Neural cell (in vitro differentiated cells): ENCODE data around the gene ZNF678.

ENCODE experiments used
- CTCF ChIP-seq: fragments of 450-650 bp; IDR thresholded peaks from 2 replicates; pipeline ENCODE4 v1.5.1; 2014; ENCODE audit warnings: antibody characterized with exemption, mild to moderate bottlenecking, moderate library complexity; ENCODE audit not compliant: poor library complexity, severe bottlenecking
- EP300 ChIP-seq: fragments of 450-650 bp; conservative IDR thresholded peaks from 2 replicates; pipeline ENCODE4 v1.6.1; 2014; ENCODE audit warnings: antibody characterized with exemption, mild to moderate bottlenecking, moderate library complexity; ENCODE audit not compliant: poor library complexity, severe bottlenecking
- EZH2 ChIP-seq: fragments of 200-600, 300-800 bp; shearing (Covaris generic), sonication (generic); IDR thresholded peaks from 2 replicates; pipeline ENCODE4 v1.6.1; 2014; ENCODE audit warnings: antibody characterized with exemption, low read length, borderline replicate concordance, mild to moderate bottlenecking; ENCODE audit not compliant: insufficient read depth, poor library complexity, severe bottlenecking
- POLR2AphosphoS5 ChIP-seq: IDR thresholded peaks from 2 replicates; pipeline ENCODE4 v1.6.1; 2012
- RAD21 ChIP-seq: fragments of 450-650 bp; conservative IDR thresholded peaks from 2 replicates; pipeline ENCODE4 v1.6.1; 2014; ENCODE audit warnings: antibody characterized with exemption, mild to moderate bottlenecking, moderate library complexity
- TAF1 ChIP-seq: IDR thresholded peaks from 2 replicates; pipeline ENCODE4 v1.6.1; 2012; ENCODE audit warnings: low read depth
- TF ChIP-seq, protein P1 (sequence below): IDR thresholded peaks from 2 replicates; pipeline ENCODE4 v1.6.1; 2012; ENCODE audit warnings: borderline replicate concordance

DNA sequence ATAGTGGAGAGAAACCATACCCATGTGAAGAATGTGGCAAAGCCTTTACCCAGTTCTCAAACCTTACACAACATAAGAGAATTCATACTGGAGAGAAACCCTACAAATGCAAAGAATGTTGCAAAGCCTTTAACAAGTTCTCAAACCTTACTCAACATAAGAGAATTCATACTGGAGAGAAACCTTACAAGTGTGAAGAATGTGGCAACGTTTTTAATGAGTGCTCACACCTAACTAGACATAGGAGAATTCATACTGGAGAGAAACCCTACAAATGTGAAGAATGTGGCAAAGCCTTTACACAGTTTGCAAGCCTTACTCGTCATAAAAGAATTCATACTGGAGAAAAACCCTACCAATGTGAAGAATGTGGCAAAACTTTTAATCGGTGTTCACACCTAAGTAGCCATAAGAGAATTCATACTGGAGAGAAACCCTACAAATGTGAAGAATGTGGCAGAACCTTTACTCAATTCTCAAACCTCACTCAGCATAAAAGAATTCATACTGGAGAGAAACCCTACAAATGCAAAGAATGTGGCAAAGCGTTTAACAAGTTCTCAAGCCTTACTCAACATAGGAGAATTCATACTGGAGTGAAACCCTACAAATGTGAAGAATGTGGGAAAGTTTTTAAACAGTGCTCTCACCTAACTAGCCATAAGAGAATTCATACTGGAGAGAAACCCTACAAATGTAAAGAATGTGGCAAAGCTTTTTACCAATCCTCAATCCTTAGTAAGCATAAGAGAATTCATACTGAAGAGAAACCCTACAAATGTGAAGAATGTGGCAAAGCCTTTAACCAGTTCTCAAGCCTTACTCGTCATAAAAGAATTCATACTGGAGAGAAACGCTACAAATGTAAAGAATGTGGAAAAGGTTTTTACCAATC lies 91.7 kb downstream of the ZNF678 start:
- no peak for TF ChIP-seq EZH2
- no peak for TF ChIP-seq TAF1
- TF ChIP-seq CTCF = no peak
- TF ChIP-seq EP300 = no peak
- TF ChIP-seq POLR2AphosphoS5 = no peak
- TF ChIP-seq, protein P1, sequence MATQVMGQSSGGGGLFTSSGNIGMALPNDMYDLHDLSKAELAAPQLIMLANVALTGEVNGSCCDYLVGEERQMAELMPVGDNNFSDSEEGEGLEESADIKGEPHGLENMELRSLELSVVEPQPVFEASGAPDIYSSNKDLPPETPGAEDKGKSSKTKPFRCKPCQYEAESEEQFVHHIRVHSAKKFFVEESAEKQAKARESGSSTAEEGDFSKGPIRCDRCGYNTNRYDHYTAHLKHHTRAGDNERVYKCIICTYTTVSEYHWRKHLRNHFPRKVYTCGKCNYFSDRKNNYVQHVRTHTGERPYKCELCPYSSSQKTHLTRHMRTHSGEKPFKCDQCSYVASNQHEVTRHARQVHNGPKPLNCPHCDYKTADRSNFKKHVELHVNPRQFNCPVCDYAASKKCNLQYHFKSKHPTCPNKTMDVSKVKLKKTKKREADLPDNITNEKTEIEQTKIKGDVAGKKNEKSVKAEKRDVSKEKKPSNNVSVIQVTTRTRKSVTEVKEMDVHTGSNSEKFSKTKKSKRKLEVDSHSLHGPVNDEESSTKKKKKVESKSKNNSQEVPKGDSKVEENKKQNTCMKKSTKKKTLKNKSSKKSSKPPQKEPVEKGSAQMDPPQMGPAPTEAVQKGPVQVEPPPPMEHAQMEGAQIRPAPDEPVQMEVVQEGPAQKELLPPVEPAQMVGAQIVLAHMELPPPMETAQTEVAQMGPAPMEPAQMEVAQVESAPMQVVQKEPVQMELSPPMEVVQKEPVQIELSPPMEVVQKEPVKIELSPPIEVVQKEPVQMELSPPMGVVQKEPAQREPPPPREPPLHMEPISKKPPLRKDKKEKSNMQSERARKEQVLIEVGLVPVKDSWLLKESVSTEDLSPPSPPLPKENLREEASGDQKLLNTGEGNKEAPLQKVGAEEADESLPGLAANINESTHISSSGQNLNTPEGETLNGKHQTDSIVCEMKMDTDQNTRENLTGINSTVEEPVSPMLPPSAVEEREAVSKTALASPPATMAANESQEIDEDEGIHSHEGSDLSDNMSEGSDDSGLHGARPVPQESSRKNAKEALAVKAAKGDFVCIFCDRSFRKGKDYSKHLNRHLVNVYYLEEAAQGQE = no peak
- TF ChIP-seq RAD21 = no peak
